ENCODE measurements around the gene SCAP.
"Not testable (repeated sequence)": the region's sequence is repeated elsewhere in the genome, so short reads cannot be mapped to it uniquely, and the experiment has no call there.

SCAP gene

GRCh38 chr3:47475570-47476329 is at the start of gene SCAP:
Gene SCAP (minus strand): TSS chr3:47475941. CDS start chr3:47442993, 32,948 bp downstream.
- H3K27ac Mint-ChIP-seq: peak within 1 kb of the TSS; percentile 89
- CTCF ChIA-PET: interaction anchor here (0.8 to 2.9 kb wide), 7 partner anchors 34 to 326 kb away, joined by 3 to 40 read pairs (median 3); partner anchors contain the start of gene ELP6
- DNase-seq: peak; percentile 97
- peaks cover 2% of the 10 kb centered on the region for H3K36me3 Mint-ChIP-seq
- no peaks in the 10 kb centered on the region for H3K9me3 Mint-ChIP-seq
- peak within 1 kb of the TSS; percentile 94 for H3K4me3 Mint-ChIP-seq
- H3K27me3 Mint-ChIP-seq: no peaks in the 10 kb centered on the region
- peaks cover 31% of the 10 kb centered on the region for H3K4me1 Mint-ChIP-seq

- peaks cover 20% of the 10 kb centered on the region for H3K27me3 Mint-ChIP-seq
- no peaks in the 10 kb centered on the region for H3K36me3 Mint-ChIP-seq
- peaks cover 3% of the 10 kb centered on the region for H3K9me3 Mint-ChIP-seq
- CTCF ChIA-PET: interaction anchor here (0.6 to 3.0 kb wide), 13 partner anchors 9 to 628 kb away, joined by 3 to 31 read pairs (median 4); no protein-coding TSS in a partner anchor
- H3K4me3 Mint-ChIP-seq: no peak overlapping the region
- H3K27ac Mint-ChIP-seq: no peak overlapping the region
- H3K4me1 Mint-ChIP-seq: peaks cover 11% of the 10 kb centered on the region
- DNase-seq: no peak
These were observed 47.8 kb upstream of the SCAP start for GRCh38 chr3:47523310-47524073.

GRCh38 chr3:47522082-47522987 is 46.6 kb upstream of the SCAP start:
- peaks cover 11% of the 10 kb centered on the region for H3K4me1 Mint-ChIP-seq
- CTCF ChIA-PET: interaction anchor here (0.6 to 3.0 kb wide), 24 partner anchors 10 to 635 kb away, joined by 3 to 31 read pairs (median 4); no protein-coding TSS in a partner anchor
- H3K27ac Mint-ChIP-seq: no peak overlapping the region
- no peaks in the 10 kb centered on the region for H3K9me3 Mint-ChIP-seq
- peak; percentile 87 for DNase-seq
- H3K36me3 Mint-ChIP-seq: no peaks in the 10 kb centered on the region
- H3K4me3 Mint-ChIP-seq: no peak overlapping the region
- H3K27me3 Mint-ChIP-seq: peaks cover 26% of the 10 kb centered on the region

- CTCF ChIA-PET: interaction anchor here (0.7 to 3.0 kb wide), 10 partner anchors 37 to 637 kb away, joined by 3 to 31 read pairs (median 5); no protein-coding TSS in a partner anchor
- H3K9me3 Mint-ChIP-seq: no peaks in the 10 kb centered on the region
- peaks cover 11% of the 10 kb centered on the region for H3K4me1 Mint-ChIP-seq
- no peaks in the 10 kb centered on the region for H3K36me3 Mint-ChIP-seq
- H3K27ac Mint-ChIP-seq: no peak overlapping the region
- DNase-seq: no peak
- peaks cover 30% of the 10 kb centered on the region for H3K27me3 Mint-ChIP-seq
- no peak overlapping the region for H3K4me3 Mint-ChIP-seq
These were observed 45.0 kb upstream of the SCAP start for GRCh38 chr3:47520756-47521155.

- no peak overlapping the region for H3K27ac Mint-ChIP-seq
These were observed 42.2 kb upstream of the SCAP start for GRCh38 chr3:47517937-47518336.

GRCh38 chr3:47515864-47516319 is 40.2 kb upstream of the SCAP start:
- H3K9me3 Mint-ChIP-seq: no peaks in the 10 kb centered on the region
- CTCF ChIA-PET: interaction anchor here (0.6 kb wide), 1 partner anchor 18 kb away, joined by 3 read pairs; no protein-coding TSS in a partner anchor
- no peak overlapping the region for H3K27ac Mint-ChIP-seq
- H3K4me3 Mint-ChIP-seq: no peak overlapping the region
- H3K36me3 Mint-ChIP-seq: peaks cover 6% of the 10 kb centered on the region
- no peak for DNase-seq
- H3K4me1 Mint-ChIP-seq: peaks cover 19% of the 10 kb centered on the region
- H3K27me3 Mint-ChIP-seq: peaks cover 18% of the 10 kb centered on the region

More at GRCh38 chr3:47517937-47518336, 42.2 kb upstream of the SCAP start:
- H3K4me3 Mint-ChIP-seq: no peak overlapping the region
- H3K36me3 Mint-ChIP-seq: no peaks in the 10 kb centered on the region
- H3K27me3 Mint-ChIP-seq: peaks cover 32% of the 10 kb centered on the region
- no peaks in the 10 kb centered on the region for H3K9me3 Mint-ChIP-seq
- no peak for DNase-seq
- peaks cover 18% of the 10 kb centered on the region for H3K4me1 Mint-ChIP-seq
- CTCF ChIA-PET: no interaction called here

GRCh38 chr3:47515100-47515499 is 39.4 kb upstream of the SCAP start:
- no peak for DNase-seq
- Mint-ChIP-seq H3K4me3 (peak overlapping the region; percentile 69), H3K27me3 (peaks cover 16% of the 10 kb centered on the region), H3K4me1 (peaks cover 23% of the 10 kb centered on the region), H3K27ac (no peak overlapping the region), H3K9me3 (no peaks in the 10 kb centered on the region), H3K36me3 (peaks cover 10% of the 10 kb centered on the region)
- CTCF ChIA-PET: interaction anchor here (0.6 to 2.1 kb wide), 2 partner anchors 19 to 94 kb away, joined by 3 to 9 read pairs; no protein-coding TSS in a partner anchor

- peak; percentile 98 for DNase-seq
- H3K27me3 Mint-ChIP-seq: peaks cover 14% of the 10 kb centered on the region
- peak within 1 kb of the TSS; percentile 97 for H3K4me3 Mint-ChIP-seq
- H3K27ac Mint-ChIP-seq: peak within 1 kb of the TSS; percentile 96
- H3K9me3 Mint-ChIP-seq: no peaks in the 10 kb centered on the region
- peaks cover 16% of the 10 kb centered on the region for H3K36me3 Mint-ChIP-seq
- H3K4me1 Mint-ChIP-seq: peaks cover 23% of the 10 kb centered on the region
- CTCF ChIA-PET: interaction anchor here (0.8 to 2.1 kb wide), 3 partner anchors 37 to 92 kb away, joined by 3 to 9 read pairs (median 4); partner anchors contain the start of gene SCAP
These were observed 37.6 kb upstream of the SCAP start, which contains the start of gene ELP6 for GRCh38 chr3:47513125-47513929. Gene ELP6 (minus strand): TSS chr3:47513712. CDS start chr3:47513590, 122 bp downstream.

GRCh38 chr3:47512416-47513124 is 36.8 kb upstream of the SCAP start:
- H3K9me3 Mint-ChIP-seq: no peaks in the 10 kb centered on the region
- H3K4me3 Mint-ChIP-seq: peak overlapping the region; percentile 97
- DNase-seq: peak; percentile 57
- H3K36me3 Mint-ChIP-seq: peaks cover 16% of the 10 kb centered on the region
- peaks cover 10% of the 10 kb centered on the region for H3K27me3 Mint-ChIP-seq
- CTCF ChIA-PET: interaction anchor here (0.8 to 2.1 kb wide), 4 partner anchors 36 to 91 kb away, joined by 3 to 9 read pairs (median 4); partner anchors contain the start of gene SCAP
- peak overlapping the region; percentile 96 for H3K27ac Mint-ChIP-seq
- peaks cover 23% of the 10 kb centered on the region for H3K4me1 Mint-ChIP-seq

GRCh38 chr3:47505267-47505666 is 29.5 kb upstream of the SCAP start:
- H3K27ac Mint-ChIP-seq, H3K4me1 Mint-ChIP-seq, CTCF ChIA-PET, H3K4me3 Mint-ChIP-seq, DNase-seq, H3K27me3 Mint-ChIP-seq, H3K9me3 Mint-ChIP-seq: not testable (repeated sequence)
- H3K36me3 Mint-ChIP-seq: peaks cover 33% of the 10 kb centered on the region

- peaks cover 36% of the 10 kb centered on the region for H3K36me3 Mint-ChIP-seq
- no peak for DNase-seq
- no peaks in the 10 kb centered on the region for H3K9me3 Mint-ChIP-seq
- no peaks in the 10 kb centered on the region for H3K4me1 Mint-ChIP-seq
- H3K4me3 Mint-ChIP-seq: no peak overlapping the region
- CTCF ChIA-PET: no interaction called here
- no peaks in the 10 kb centered on the region for H3K27me3 Mint-ChIP-seq
- H3K27ac Mint-ChIP-seq: no peak overlapping the region
These were observed 28.4 kb upstream of the SCAP start for GRCh38 chr3:47504113-47504512.

GRCh38 chr3:47503033-47503432 is 27.3 kb upstream of the SCAP start:
- no peaks in the 10 kb centered on the region for H3K4me1 Mint-ChIP-seq
- peaks cover 42% of the 10 kb centered on the region for H3K36me3 Mint-ChIP-seq
- H3K27ac Mint-ChIP-seq: no peak overlapping the region
- no peaks in the 10 kb centered on the region for H3K27me3 Mint-ChIP-seq
- no peaks in the 10 kb centered on the region for H3K9me3 Mint-ChIP-seq
- H3K4me3 Mint-ChIP-seq: no peak overlapping the region
- DNase-seq: no peak
- CTCF ChIA-PET: interaction anchor here (1.0 kb wide), 1 partner anchor 51 kb away, joined by 3 read pairs; no protein-coding TSS in a partner anchor
